ENCODE data around the gene TRAM2.

DNA sequence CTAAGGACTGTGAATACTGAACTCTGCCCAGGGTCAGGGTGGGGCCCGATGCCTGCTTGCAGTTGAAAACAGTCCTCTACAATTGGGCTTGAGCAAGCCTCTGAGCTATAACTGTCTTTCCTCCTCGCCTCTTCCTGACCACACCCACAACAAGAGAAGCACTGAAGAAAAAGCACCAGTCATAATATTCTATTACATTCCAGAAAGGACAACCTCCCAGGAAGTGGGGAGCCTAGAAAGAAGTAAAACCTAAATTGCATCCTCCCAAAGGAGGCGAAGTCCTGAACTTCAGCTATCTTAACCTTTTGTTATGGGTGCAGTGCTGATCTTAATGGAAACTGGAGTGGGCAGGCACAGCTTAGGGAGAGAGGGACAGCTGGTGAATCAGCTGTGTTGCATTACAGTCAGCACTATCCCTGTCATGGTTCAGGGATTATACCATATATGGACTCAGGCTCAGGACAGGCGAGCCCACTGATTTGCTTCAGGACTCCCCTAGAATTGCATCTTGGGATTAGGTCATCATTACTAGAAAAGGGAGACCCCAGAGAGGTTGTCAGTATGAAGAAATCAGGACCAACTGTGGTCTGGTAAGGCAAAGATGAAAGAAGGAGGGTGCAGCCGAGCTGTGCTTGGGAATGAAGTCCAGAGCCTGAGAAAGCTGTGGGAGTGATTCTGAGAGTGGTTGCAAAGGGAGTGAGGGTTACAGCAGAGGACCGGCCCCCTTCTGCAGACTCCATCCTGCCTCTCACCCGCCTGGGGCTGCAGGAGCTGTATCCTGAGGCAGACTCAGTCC is 18.3 kb upstream of the TRAM2 start:
- TF ChIP-seq, protein P1, sequence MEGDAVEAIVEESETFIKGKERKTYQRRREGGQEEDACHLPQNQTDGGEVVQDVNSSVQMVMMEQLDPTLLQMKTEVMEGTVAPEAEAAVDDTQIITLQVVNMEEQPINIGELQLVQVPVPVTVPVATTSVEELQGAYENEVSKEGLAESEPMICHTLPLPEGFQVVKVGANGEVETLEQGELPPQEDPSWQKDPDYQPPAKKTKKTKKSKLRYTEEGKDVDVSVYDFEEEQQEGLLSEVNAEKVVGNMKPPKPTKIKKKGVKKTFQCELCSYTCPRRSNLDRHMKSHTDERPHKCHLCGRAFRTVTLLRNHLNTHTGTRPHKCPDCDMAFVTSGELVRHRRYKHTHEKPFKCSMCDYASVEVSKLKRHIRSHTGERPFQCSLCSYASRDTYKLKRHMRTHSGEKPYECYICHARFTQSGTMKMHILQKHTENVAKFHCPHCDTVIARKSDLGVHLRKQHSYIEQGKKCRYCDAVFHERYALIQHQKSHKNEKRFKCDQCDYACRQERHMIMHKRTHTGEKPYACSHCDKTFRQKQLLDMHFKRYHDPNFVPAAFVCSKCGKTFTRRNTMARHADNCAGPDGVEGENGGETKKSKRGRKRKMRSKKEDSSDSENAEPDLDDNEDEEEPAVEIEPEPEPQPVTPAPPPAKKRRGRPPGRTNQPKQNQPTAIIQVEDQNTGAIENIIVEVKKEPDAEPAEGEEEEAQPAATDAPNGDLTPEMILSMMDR (IDR thresholded peaks at IDR 0.05; ENCODE audit: extremely low read depth in 1 of 2, insufficient read depth in 1 of 2, low read depth in 1 of 2, low read length in 2 of 2) = no peak
- no peak for TF ChIP-seq POLR2AphosphoS5 (IDR thresholded peaks at IDR 0.05; ENCODE audit: insufficient read depth, low read depth, low read length)
- TF ChIP-seq POLR2A (IDR thresholded peaks at IDR 0.05; ENCODE audit: low read depth, low read length) = no peak
- no peak for TF ChIP-seq EZH2 (IDR thresholded peaks at IDR 0.05; ENCODE audit: borderline replicate concordance, low read depth, low read length, severe bottlenecking)
- TF ChIP-seq, protein P2, sequence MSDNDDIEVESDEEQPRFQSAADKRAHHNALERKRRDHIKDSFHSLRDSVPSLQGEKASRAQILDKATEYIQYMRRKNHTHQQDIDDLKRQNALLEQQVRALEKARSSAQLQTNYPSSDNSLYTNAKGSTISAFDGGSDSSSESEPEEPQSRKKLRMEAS (IDR thresholded peaks at IDR 0.05; ENCODE audit: insufficient read depth, insufficient read length) = no peak
- no peak for TF ChIP-seq GATA2 (IDR thresholded peaks at IDR 0.05; ENCODE audit: insufficient read depth, insufficient read length, low read depth, low read length)
- no peak for TF ChIP-seq FOS (IDR thresholded peaks at IDR 0.05; ENCODE audit: borderline replicate concordance, insufficient read depth, low read length)
- TF ChIP-seq MYC (IDR thresholded peaks at IDR 0.05; ENCODE audit: low read depth, low read length) = no peak
- no peak for TF ChIP-seq JUN (IDR thresholded peaks at IDR 0.05; ENCODE audit: borderline replicate concordance, insufficient read depth, insufficient read length, low read depth)

Measured in endothelial cell of umbilical vein (primary cell).